ENCODE data around the gene LENEP.

The LENEP gene

GRCh38 chr1:155012776-155013602 is 19.6 kb downstream of the LENEP start:
- DNase-seq: no peak

GRCh38 chr1:155013632-155014031 is 20.2 kb downstream of the LENEP start:
- no peak for DNase-seq

- DNase-seq: no peak
These were observed 21.5 kb downstream of the LENEP start for GRCh38 chr1:155014709-155015508.

DNA sequence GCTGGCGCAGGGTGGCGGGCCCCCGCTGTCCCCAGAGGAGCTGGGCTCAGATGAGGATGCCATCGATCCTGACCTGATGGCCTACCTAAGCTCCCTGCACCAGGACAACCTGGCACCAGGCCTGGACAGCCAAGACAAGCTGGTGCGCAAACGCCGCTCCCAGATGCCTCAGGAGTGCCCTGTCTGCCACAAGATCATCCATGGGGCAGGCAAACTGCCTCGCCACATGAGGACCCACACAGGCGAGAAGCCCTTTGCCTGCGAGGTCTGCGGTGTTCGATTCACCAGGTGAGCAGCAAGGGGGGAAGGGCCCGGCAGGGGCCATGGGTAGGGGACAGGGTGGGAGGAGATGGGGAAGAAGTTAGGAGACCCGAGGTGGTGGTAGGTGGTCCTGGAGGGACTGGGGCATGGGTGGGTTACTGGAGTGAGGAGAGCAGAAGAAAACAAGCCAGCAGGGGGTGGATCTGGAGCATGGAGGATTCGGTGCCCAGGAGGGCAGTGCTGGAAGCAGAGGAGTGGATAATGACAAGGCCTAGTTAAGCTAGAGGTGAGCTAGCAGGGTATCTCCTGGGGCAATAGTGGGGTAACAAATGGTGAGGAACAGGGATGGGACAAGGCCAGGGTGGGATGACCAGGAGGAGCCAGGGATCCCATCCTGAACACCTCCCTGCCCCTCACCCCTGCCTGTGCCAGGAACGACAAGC is 22.3 kb downstream of the LENEP start:
- no peak for DNase-seq

- no peak for DNase-seq
These were observed 22.9 kb downstream of the LENEP start for GRCh38 chr1:155016231-155016831.

DNA sequence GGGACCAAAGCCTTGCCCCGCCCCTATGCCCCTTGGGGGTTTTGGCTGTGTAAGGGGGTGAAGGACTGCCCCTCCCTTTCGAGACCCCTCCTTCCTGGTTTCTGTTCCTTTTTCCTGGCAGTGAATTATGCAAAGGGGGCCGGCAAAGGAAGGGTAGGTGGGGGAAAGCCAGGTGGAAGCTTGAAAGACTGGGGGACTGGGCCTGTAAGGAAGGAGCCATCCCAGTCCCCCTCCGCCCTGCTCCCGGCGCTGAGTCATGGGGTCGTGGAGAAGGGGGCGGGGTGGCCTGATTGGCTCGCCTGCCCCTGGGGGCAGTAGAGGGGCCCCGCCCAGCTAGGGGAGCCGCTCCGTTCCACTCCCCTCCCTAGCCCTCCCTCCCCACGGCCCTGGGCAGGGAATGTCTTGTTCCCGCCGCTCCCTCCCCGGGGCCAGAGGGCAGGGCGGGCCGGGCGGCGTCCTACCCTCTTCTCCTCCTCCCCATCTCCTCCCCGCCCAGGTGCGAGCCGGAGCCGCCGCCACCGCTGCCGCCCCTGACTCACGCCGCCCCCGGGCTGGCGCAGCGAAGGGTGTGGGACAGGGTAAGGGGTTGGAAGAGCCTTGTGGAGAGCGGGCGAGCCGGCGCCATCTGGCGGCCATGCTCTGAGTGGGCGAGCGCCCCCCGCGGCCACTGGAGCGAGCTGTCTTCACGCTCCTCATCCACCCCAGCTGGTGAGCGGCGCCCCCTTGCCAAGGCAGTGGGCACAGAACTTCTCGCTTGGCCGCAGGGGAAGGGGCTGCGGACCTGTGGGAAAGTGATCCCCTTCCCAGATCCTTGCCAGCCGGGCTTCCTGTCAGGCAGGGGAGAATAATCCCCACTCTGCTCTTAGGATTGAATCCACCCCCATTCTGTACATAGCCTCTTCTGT is 23.9 kb downstream of the LENEP start:
- DNase-seq: no peak

DNA sequence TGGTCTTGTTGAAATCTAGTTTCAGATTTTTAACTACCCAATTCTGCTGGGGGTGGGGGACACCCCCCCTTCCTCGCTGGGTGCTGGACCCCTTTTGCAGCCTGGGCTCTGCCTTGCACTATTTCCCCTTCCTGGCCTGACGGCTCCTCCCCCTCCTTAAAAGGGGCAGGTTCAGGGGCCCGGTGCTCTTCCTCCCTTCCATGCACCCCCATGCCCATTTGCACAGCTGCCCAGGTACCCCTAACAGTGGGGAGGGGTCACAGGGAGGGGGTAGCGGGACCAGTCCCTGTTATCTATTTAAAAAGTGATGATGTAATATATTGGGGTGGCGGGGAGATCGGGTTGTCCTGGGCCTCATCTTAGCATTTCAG is 24.5 kb downstream of the LENEP start:
- no peak for DNase-seq

GRCh38 chr1:155018617-155019348 is 25.4 kb downstream of the LENEP start:
- DNase-seq: no peak

- DNase-seq: no peak
These were observed 26.2 kb downstream of the LENEP start for GRCh38 chr1:155019377-155020245.

DNA sequence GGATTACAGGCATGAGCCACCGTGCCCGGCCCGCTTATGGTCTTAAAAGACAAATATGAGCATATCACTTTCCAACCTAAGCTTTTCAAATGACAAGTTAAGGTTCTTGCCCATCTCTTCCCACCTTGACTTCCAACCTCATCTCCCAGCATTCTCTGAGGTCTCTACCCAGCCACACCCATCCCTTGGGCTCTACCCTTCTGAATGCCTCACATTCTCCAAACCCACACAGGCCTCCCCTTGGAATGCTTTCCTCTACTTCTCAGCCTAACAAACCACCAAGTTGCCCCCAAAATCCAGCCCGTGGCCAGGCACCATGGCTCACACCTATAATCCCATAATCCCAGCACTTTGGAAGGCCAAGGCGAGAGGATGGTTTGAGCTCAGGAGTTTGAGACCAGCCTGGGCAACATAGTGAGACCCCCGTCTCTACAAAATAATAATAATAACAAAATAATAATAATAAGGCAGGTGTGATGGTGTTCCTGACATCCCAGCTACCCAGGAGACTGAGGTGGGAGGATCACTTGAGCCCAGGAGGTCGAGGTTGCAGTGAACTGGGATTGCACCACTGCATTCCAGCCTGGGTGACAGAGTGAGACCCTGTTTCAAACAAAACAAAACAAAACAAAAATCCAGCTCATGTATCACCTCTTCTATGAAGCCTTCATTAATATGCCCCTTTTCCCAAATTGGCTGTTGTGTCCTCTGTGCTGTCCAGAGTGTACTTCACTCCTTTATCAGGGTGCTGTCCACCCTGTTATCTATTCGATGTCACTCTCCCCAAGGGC is 28.9 kb downstream of the LENEP start:
- no peak for DNase-seq

GRCh38 chr1:155022927-155023236 is 29.5 kb downstream of the LENEP start:
- DNase-seq: peak; percentile 81

GRCh38 chr1:155023627-155024026 is 30.2 kb downstream of the LENEP start:
- no peak for DNase-seq

GRCh38 chr1:155024315-155024714 is 30.9 kb downstream of the LENEP start:
- no peak for DNase-seq

GRCh38 chr1:155026154-155026553 is 32.8 kb downstream of the LENEP start:
- DNase-seq: no peak

DNA sequence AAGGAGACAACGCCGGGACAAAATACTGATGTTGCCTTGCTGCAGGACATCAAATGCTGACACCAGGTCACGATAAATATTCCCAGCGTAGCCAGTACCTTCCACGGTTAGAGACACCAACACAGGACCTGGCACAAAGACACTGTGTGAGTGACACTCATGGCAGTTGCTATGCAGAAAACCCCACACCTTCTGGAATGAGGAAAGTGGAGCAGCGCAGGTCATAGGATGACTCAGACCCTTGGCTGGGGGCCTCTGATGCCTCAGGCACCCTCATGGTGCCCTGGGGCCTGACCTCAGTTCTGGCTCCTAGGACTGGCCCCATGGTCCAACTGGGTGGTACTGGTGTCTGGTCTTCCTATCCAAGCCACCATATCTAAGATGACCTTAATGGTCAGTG is 33.2 kb downstream of the LENEP start:
- DNase-seq: no peak

DNA sequence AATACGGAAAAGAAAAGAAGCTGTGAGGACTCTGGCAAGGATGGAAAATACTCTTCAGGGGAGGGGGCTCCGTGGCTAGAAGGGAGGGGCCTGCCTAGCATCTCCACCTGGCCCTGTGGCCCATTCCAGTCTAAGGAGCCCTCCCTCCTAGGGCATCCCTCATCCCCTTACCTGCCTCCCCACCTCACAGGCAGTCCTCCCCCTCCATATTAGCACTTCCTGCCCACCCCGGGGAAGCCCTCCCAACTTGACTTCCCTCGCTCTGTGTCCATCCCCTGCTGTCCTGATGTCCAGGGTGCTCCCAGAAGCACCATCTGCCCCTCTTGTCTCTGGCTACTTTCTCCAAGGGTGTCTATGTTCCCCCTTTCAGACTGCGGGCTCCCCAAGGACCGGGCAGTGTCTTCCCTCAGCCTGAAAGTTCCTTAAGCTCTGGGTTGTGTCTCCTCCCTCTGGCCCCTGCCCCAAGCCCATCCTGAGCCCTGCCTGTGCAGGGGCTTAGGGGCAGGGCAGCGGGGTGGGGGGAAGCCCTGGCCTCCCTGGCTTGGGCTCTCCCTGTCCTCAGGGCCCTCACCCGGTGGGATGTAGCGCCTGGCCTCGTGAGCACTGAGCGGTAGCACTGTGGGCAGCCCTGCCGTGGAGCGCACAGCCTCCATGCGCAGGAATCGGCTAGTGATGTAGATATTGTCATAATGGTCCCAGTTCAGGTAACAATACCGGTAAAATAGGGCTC is 36.3 kb downstream of the LENEP start:
- DNase-seq: no peak

- no peak for DNase-seq
These were observed 36.9 kb downstream of the LENEP start for GRCh38 chr1:155030243-155030795.

GRCh38 chr1:155030899-155031298 is 37.5 kb downstream of the LENEP start:
- DNase-seq: no peak

GRCh38 chr1:155032886-155033285 is 39.5 kb downstream of the LENEP start:
- DNase-seq: no peak

Measured in DMS153 (cell line).